HG03439 (cell line): Measurements from ENCODE around the gene E2F2.

Source experiments
- ATAC-seq: cut with Tn5 transposase; IDR thresholded peaks from one replicate; pipeline ENCODE4 v1.9.1; 2021; ENCODE audit warnings: mild to moderate bottlenecking, moderate library complexity; ENCODE audit not compliant: unreplicated experiment

Gene E2F2, protein sequence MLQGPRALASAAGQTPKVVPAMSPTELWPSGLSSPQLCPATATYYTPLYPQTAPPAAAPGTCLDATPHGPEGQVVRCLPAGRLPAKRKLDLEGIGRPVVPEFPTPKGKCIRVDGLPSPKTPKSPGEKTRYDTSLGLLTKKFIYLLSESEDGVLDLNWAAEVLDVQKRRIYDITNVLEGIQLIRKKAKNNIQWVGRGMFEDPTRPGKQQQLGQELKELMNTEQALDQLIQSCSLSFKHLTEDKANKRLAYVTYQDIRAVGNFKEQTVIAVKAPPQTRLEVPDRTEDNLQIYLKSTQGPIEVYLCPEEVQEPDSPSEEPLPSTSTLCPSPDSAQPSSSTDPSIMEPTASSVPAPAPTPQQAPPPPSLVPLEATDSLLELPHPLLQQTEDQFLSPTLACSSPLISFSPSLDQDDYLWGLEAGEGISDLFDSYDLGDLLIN

DNA sequence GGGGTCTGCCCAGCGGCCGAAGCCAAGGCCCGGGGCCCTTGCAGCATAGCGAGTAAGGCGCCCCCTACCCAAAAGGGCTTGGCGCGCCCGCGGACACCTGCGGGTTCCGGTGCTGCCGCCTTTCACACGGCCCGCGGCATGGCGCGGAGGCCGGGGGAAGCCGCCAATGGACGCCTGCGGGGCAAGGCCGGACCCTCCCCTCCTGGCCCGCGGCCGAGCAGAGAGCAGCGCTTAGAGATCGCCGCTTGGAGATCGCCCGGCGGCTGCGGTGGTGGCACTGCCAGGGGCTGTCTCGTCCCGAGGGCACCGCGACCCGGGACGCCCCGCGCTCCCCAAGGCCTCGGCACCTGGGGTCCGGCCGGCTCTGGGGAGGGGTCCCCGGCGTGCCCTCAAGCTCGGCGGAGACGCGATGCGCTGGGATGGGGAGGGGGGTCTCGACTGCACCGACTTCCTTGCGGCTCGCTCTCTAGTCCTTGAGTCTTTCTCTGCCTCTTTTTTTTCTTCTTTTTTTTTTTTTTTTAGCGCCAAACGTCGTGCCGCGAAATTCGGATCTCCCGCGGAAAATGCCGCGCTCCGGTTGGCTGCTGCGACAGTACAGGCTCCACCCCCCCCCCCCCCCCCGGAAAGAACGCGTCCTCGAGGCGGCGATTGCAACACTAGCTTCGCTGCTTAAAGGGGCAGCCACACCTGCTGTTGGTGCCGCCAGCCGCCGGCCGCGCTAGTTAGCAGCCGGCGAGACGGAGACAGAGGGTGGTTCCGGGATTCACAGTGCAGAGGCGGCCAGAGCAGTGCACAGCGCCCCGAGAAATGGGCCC, at the start of gene E2F2:
Gene E2F2, minus strand, starts transcription at position 487 of the 815 bp plus-strand sequence. Its CDS starts 440 bp downstream, at position 47.
- peak; percentile 50 for ATAC-seq

DNA sequence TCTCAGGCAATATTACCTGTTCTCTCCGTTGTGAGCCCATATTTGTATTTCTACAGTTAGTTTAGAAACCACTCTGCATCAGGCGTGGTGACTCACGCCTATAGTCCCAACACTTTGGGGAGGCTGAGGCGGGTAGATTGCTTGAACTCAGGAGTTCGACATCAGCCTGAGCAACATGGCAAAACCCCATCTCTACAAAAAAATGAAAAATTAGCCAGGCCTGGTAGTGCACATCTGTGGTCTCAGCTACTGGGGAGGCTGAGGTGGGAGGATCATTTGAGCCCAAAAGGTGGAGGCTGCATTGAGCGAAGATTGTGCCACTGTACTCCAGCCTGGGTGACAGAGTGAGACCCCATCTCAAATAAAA, 47.9 kb upstream of the E2F2 start:
- ATAC-seq: no peak

DNA sequence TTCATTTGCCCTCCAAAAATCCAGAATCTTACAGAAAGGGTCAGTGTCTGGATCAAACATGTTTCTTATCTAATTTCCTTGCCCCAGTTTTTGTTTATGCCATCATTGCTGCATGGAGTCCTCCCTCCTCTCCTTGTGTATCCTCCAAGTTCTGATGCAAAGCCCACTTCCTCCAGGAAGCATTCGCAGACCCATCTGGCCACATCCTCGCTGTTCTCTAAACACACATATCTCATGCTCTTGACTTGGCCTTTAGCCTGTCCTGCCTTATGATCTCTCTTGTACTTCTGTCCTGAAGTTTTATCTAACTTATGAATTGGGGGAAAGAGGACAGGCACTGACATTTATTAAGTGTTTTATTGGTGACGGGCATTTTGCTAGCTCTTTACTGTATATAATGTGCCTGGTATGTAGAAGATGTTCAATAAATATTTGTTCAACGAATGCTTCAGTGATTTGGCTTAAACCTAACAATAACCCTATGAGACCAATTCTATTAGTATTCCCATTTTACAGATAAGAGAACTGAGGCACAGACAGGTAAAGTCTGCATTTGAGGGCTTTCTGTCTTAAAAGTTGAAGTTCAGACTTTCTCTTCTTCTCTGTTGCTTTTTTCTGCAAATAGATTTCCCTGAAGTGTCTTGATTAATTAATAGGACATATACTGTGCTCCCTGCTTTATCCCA, 47.4 kb upstream of the E2F2 start:
- no peak for ATAC-seq

DNA sequence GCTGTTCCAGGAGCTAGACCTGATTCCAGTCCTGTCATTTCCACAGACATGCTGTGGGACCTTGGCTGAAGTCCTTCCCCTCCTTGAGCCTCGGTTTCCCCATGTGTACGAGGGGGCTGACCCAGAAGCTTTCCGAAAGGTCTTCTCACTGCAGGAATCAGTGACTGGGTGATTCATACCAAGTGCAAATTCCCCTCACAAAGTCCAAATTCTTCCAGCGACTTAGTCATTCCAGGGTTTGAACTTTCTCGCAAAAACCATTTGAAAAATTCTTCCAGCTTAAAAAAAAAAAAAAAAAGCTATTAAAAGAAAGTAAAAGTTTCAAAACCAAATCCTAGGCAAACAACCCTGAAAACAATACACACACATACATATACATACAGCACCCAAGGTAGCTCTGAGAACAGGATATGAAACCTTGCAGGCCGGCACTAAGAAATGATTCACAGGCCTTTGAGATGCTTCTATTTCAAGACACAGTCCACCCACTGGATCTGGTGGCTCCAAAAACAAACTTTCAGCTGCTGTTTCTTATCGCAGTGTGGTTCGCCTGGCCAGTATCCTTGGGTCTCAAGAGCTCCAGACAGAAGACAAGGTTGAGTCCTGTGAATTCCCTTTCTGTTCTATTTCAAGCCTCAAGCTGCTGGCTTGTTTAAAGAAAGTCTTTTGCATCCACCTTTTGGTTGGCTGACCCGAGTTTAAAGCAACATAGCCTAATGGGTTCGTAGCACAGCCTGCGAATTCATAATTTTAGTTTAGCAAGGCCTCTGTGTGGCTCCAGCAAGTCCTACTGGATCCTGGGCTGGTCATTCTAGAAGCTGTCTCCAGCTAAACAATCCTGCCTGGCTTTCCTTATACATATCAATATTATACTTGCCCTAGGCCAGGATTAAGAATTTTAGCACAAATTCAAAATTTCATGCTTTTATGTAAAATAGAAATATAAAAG, 46.3 kb upstream of the E2F2 start:
- ATAC-seq: peak; percentile 69

DNA sequence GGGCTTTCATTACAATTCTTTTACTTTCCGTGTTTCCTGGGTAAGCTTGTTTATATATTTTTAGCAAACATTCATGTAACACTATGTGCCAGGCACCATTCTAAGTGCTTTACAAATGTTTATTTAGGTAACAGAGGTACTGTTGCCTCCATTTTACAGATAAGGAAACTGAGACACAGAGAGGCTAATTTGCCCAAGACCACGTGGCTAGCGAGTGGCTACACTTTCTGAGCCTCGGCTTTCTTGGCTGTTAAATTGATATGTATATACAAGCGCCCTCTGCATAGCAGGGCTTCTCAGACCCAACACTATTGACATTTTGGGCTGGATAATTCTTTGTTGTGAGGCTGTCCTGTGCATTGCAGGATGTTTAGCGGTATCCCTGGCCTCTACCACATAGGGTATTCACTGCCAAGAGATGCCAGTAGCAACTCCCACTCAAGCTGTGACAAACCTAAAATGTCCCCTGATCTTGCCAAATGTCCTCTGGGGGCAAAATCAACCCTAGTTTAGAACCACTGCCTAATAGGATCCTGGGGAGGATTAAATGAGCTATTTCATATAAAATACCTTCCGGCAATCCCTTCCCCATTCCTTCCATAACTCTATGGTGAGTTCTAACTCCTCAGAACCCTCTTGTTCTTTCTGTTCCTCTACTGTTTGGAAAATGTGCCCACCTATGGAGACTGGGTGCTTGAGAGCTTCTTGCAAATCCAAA, 45.5 kb upstream of the E2F2 start:
- no peak for ATAC-seq

DNA sequence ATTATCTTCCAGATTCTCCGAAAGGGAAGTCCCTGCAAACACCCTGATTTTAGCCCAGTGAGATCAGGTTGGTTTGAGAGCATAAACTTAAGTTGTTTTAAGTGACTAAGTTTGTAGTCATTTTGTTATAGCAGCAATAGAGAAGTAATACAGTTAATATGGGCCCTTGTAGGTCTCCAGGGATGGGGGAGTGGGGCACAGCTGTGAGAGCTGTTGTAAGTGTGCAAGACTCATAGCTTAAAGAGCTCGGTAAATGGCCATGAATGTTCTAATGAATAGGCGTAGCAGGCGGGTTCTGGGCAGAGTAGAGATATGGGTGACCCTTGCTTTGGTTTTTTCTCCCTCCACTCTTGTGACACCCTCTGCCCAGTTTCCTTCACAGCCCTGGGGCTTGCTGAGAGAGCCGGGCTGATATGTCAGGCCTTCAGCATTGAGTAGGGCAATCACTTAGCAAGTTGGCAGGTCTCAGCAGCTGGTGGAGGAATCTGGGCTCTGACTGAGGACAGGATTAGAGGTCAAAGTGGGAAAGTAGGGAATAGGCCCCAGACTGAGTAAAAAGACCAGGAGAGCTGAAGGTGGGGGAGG, 44.3 kb upstream of the E2F2 start:
- no peak for ATAC-seq

DNA sequence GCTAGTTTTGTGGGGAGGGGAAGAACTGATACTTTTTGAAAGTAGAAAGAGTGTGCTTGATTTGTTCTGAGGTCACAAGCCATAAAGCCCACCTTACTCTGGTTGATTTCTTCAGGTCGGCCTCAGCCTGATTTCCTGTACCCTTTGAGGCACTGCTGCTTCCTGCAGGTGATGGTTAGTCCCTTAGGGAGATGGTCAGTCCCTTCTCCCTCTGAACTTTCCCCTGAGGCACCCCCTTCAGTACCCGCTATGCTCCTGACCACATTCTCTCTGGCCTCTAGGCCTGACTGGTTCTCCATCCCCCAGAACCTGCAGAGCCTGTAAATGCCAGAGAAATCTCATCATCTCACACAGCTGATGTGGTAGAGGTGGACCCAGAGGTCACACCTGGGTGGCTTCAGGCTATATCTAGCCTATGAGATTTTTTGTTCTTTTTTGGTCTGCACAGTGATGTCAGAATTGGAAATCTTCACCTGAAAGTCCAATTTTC, 43.3 kb upstream of the E2F2 start:
- ATAC-seq: no peak

DNA sequence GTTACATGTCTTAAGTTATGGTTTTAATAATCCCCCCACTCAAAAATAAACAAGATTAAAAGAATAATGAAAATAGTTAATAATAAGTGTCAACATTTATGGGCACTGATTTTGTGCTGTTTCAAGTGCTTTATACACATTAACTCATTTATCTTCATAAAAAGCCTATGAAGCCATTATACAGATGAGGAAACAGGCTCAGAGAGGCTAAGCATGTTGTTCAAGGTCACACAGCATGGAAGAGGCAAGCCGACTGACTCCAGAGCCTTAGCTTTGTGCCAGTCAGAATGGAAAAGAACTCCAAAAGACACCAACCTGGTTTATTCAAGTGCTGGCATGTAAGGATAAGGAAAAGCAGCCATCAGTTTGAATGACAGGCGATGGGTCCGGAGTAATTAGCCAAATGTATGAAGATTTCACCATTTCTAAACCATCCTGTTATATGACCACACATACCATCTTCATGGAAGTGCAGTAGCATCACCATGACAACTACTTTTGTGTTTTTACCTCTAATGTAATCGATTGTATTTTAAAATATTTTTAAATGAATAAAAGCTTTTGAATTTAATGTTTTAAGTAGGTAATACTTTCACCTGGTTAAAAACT, 42.6 kb upstream of the E2F2 start:
- no peak for ATAC-seq

DNA sequence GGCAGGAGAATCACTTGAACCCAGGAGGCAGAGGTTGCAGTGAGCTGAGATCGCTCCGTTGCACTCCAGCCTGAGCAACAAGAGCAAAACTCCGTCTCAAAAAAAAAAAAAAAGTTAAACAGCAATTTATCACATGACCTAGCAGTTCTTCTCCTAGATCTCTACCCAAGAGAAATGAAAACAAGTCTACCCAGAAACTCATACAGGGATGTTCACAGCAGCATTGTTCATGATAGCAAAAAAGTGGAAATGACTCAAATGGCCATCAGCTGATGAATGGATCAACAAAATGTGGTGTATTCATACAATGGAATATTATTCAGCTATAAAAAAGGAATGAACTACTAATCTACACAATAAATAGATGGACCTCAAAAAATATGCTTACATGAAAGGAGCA, 40.4 kb upstream of the E2F2 start:
- ATAC-seq: no peak

DNA sequence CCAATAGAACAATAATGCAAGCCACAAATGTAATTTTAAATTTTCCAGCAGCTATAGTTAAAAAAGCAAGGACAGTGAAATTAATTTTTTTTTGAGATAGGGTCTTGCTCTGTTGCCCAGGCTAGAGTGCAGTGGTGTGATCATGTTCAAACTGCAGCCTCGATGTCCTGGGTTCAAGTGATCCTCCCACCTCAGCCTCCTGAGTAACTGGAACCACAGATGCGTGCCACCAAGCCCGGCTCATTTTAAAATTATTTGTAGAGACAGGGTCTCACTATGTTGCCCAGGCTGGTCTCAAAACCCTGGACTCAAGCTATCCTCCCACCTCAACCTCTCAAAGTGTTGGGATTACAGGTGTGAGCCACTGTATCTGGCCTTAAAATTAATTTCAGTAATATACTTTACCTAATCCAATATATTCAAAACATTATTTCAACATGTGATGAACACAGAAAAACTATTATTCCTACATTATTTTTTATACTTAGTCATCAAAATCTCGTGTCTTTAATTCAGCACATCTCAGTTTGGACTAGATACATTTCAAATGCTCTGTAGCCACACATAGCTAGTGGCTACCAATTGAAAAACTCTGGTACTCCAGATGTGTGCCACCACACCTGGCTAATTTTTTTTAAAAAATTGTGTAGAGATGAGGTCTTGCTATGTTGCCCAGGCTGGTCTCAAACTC, 39.1 kb upstream of the E2F2 start:
- no peak for ATAC-seq

DNA sequence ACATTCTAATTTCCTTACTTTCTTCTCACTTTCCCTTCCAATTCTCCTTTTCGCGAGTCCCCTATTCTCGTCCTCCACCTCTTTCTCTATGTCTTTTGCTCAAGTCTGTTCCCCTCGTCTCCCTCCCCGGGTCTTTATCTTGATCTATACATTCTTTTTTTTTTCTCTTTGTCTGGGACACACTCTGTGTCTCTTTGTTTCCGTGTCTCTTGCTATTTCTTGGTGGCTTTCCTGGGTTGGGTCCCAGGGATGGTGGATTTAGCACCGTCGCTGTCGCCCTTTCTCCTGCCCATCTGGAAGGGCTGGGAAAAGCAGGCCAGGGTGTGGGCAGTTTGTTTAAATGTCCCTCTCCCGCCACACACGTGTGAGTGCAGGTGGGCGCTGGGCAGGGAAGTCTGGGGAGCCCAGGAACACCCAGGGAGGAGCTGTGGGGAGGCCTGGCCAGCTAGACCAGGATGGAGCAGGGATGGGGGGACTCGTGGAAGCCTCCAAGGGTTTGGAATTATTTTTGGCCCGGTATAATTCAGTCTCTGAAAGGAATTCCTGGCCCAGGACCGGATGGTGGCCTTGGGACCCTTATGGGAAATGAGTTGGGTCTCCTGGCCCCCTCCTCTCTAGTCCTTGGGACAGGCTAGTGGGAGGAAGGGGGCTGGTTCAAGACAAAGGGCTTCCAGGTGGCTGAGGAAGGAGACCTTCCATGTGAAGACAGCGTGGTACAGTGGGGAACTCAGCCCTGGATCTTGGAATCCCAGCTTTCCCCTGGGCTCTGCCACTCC, 37.8 kb upstream of the E2F2 start:
- no peak for ATAC-seq

DNA sequence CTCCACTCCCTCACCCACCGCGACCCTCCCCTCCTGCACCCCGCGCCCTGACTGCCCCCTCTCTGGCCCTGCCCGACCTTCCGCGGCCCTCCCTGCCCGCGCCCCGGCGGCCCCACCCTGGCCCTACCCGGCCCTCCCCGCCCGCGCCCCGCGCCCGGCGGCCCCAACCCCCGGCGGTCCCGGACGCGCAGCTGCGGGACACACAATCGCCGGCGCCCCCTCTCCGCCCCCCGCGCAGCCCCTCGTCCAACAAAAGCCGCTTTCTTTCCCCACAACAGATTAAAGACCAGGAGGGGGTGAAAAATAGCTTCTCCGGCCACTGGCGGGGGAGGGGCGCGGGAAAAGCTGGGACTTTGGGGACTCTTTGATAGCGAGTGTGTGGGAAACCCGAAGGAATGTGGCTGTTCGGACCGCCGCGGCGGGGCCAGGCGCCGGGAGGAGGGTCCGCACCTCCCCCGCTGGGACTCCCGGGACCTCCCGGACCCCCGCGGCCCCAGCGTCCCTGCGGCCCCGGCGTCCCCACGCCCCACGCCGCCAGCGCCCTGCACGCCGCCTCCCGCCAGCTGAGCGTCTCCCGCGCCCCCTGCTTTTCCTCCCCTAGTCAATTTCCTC, 37.1 kb upstream of the E2F2 start:
- no peak for ATAC-seq

DNA sequence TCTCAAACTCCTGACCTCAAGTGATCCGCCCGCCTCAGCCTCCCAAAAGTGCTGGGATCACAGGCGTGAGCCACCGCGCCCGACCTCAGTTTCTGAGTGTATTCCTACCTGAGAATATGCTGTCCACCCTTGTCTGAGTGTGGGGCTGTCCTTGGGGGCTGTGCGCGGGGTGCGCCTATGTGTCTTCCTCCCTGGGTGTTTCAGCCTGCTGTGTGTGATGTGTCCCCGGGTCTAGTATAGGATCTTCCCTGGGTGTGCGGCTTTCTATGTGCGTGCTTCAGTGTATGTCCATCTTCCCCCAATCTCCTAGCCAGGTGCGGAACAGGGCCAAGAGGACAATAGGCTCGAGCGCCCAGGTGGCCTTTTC, 36.6 kb upstream of the E2F2 start:
- ATAC-seq: no peak

DNA sequence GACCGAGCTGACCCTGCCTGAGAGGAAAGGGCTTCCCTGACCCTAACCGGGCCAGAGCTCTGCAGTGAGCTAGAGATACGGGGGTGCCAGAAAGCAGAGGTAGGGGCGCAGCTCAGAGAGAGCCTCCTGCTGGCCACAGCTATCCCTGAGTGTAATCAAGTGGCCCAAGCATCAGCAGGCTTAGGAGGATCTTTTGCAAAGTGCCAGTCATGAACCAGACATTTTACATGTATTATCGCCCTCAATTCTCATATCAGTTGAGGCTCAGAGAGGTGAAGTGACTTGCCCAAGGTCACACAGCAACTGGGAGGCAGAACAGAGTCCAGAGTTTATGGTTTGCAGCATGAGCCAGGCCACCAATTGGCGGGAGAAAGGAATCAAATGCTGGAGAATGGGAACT, 35.3 kb upstream of the E2F2 start:
- ATAC-seq: no peak

DNA sequence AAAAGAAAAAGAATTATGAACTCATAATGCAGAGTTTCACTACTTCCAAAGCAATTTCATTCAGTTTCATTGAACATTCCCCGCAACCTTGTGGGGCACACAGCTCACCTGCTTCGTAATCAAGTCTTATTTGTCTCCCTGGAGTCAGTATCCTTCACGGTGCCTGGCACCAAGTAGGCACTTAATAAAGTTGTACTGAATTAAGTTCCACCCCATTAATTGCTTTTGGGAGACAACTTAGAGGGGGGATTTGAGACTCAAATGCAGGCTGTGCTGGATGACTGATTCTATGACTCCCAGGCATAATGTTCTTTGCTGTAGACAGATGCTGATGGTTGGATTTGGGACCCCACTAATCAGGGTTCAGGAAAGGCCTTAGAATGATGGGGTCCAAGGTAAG, 34.7 kb upstream of the E2F2 start:
- no peak for ATAC-seq

DNA sequence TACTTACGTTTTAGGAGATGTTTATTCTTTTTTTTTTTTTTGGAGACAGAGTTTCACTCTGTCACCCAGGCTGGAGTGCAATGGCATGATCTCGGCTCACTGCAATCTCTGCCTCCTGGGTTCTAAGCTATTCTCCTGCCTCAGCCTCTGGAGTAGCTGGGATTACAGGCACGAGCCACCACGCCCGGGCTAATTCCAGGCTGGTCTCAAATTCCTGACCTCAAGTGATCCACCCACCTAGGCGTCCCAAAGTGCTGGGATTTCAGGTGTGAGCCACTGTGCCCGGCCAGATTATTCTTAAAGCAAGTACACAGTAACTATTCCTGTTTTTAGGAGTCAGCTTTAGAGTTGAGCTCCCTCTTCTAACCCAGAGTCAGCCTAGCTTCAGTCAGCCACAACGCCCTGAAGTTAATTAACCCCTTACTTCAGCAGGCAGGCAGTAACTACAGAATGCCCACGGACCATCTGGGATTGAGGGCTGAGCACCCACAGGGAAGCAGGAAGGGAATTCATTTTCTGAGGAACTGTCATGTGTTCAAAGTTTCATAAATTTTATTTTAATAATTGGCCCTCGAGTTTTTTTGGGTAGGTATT, 33.6 kb upstream of the E2F2 start:
- no peak for ATAC-seq
